Body of pancreas (tissue), 4 donors: ENCODE data around the gene AUTS2.

Experiments used
- POLR2A ChIP-seq, 3 donors: fragments of 450-650 bp; IDR thresholded peaks; one replicate each; pipeline ENCODE4 v1.6.1; 2016; ENCODE audit warnings: antibody characterized with exemption in 3 of 3, mild to moderate bottlenecking in 2 of 3
- TF ChIP-seq, protein P1 (sequence below), 7 experiments: fragments of 450-650 bp in 4 of 7; fragments of 200-600 bp in 3 of 7; sonication (generic) in 3 of 7; IDR thresholded peaks; one replicate each; pipeline ENCODE4 v1.5.1; 2016 to 2019; ENCODE audit warnings: antibody characterized with exemption in 7 of 7

DNA sequence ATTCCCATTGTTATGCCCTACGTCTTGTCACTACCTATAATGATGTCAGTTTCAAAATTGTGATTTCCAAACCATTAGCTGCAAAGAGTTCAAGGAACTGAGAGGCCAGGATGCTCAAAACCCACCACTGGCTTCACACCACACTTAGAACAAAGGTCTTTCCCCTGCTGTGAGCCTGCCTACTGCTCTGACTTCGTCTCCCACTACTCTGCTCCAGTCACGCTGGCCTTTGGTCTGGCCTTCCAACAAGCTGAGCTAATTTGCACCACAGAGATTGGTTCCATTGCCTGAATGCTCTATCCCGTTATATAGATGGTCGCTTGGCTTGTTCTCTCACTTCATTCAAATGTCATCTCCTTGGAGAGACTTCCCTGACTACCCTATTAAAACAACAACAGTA lies 961.5 kb downstream of the AUTS2 start:
- TF ChIP-seq, protein P1, sequence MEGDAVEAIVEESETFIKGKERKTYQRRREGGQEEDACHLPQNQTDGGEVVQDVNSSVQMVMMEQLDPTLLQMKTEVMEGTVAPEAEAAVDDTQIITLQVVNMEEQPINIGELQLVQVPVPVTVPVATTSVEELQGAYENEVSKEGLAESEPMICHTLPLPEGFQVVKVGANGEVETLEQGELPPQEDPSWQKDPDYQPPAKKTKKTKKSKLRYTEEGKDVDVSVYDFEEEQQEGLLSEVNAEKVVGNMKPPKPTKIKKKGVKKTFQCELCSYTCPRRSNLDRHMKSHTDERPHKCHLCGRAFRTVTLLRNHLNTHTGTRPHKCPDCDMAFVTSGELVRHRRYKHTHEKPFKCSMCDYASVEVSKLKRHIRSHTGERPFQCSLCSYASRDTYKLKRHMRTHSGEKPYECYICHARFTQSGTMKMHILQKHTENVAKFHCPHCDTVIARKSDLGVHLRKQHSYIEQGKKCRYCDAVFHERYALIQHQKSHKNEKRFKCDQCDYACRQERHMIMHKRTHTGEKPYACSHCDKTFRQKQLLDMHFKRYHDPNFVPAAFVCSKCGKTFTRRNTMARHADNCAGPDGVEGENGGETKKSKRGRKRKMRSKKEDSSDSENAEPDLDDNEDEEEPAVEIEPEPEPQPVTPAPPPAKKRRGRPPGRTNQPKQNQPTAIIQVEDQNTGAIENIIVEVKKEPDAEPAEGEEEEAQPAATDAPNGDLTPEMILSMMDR (IDR thresholded peaks at IDR 0.05), result no peak
- no peak for TF ChIP-seq POLR2A (IDR thresholded peaks at IDR 0.05)
